Endothelial cell of umbilical vein (primary cell): ENCODE data around the gene RBM27. TPM values are rescaled to one million over a fixed set of nuclear protein-coding genes. Genes with fewer than 3 reads are reported as not detected.

ENCODE experiments used
- BruUV-seq: library from RNA; stranded (reverse); fragments of 400-500 nt; replicated peaks from 2 replicates; lab custom pipeline; 2021; lab: Mats Ljungman, UMichigan
- CTCF ChIA-PET: fragments of 300-600, 350-600 bp; sonication (Branson Sonifier 250); formaldehyde crosslinking; loops from one replicate; lab custom pipeline; 2021; ENCODE audit warnings: antibody characterized with exemption, inconsistent platforms; lab: Charles Lee
- POLR2A ChIA-PET: fragments of 300-600, 350-600 bp; sonication (Branson Sonifier 250); formaldehyde crosslinking; loops from one replicate; lab custom pipeline; 2021; ENCODE audit warnings: antibody characterized with exemption, inconsistent platforms; lab: Charles Lee
- DNase-seq: peaks from one replicate; pipeline ENCODE4 v3.0.0-alpha.2; 2011; ENCODE audit warnings: low read depth, low spot score
- FAIRE-seq: peaks from 2 replicates; lab custom pipeline; 2011; peaks lifted over from hg19 to GRCh38; lab: Jason Lieb, UNC
- H2AFZ ChIP-seq: 2 replicates; pipeline ENCODE4 v1.6.0; 2012; ENCODE audit warnings: low read depth, low read length, control low read depth, inconsistent platforms
- H3K27ac ChIP-seq: 2 replicates; pipeline ENCODE4 v1.5.1; 2011; ENCODE audit warnings: low read depth, mild to moderate bottlenecking, control low read depth, low read length, moderate library complexity; ENCODE audit not compliant: insufficient read depth
- H3K27me3 ChIP-seq, 2 experiments: 2 replicates each; pipeline versions ENCODE4 v1.6.0 to v1.6.1; 2011; ENCODE audit warnings: low read length in 2 of 2, mixed read lengths in 1 of 2; ENCODE audit not compliant: control insufficient read depth in 2 of 2, insufficient read depth in 2 of 2
- H3K36me3 ChIP-seq, 2 experiments: 2 replicates in 1 of 2; 3 replicates in 1 of 2; pipeline ENCODE4 v1.5.1; 2011; ENCODE audit warnings: low read length in 2 of 2, mild to moderate bottlenecking in 1 of 2, moderate library complexity in 1 of 2; ENCODE audit not compliant: control insufficient read depth in 2 of 2, insufficient read depth in 2 of 2; ENCODE audit errors: extremely low read depth in 1 of 2
- H3K4me1 ChIP-seq: 3 replicates; pipeline ENCODE4 v1.5.1; 2011; ENCODE audit warnings: mild to moderate bottlenecking, low read length; ENCODE audit not compliant: control insufficient read depth, insufficient read depth; ENCODE audit errors: extremely low read depth
- H3K4me2 ChIP-seq: 2 replicates; pipeline ENCODE4 v1.6.1; 2011; ENCODE audit warnings: low read length, control low read depth, mixed read lengths; ENCODE audit not compliant: insufficient read depth
- H3K4me3 ChIP-seq, 3 experiments: fragments of 200-600 bp in 1 of 3; sonication (generic), shearing (Covaris generic) in 1 of 3; replicated peaks in 1 of 3; 2 replicates each; pipeline ENCODE4 v1.5.1; 2011 to 2016; ENCODE audit warnings: control low read depth in 3 of 3, low read length in 3 of 3, mild to moderate bottlenecking in 2 of 3, inconsistent platforms in 1 of 3, low read depth in 1 of 3, moderate library complexity in 1 of 3; ENCODE audit not compliant: insufficient read depth in 1 of 3
- H3K79me2 ChIP-seq: 2 replicates; pipeline ENCODE4 v1.6.0; 2012; ENCODE audit warnings: low read length, inconsistent platforms; ENCODE audit not compliant: control insufficient read depth, insufficient read depth
- H3K9ac ChIP-seq: replicated peaks from 2 replicates; pipeline ENCODE3; 2011; ENCODE audit warnings: low read length, control low read depth; ENCODE audit not compliant: insufficient read depth; ENCODE audit errors: extremely low read depth
- H3K9me1 ChIP-seq: replicated peaks from 3 replicates; pipeline ENCODE4 v1.6.0; 2011; ENCODE audit warnings: mild to moderate bottlenecking, low read length; ENCODE audit not compliant: control insufficient read depth, insufficient read depth; ENCODE audit errors: extremely low read depth
- H3K9me3 ChIP-seq: replicated peaks from 2 replicates; pipeline ENCODE4 v1.5.1; 2012; ENCODE audit warnings: low read length, inconsistent platforms; ENCODE audit not compliant: control insufficient read depth, insufficient read depth
- H4K20me1 ChIP-seq: replicated peaks from 2 replicates; pipeline ENCODE3; 2011; ENCODE audit warnings: mild to moderate bottlenecking, low read length; ENCODE audit not compliant: control insufficient read depth, insufficient read depth; ENCODE audit errors: extremely low read depth
- EZH2 ChIP-seq: IDR thresholded peaks from 2 replicates; pipeline ENCODE4 v1.6.1; 2012; ENCODE audit warnings: borderline replicate concordance, low read depth, mild to moderate bottlenecking, moderate library complexity, low read length, inconsistent platforms; ENCODE audit not compliant: severe bottlenecking
- FOS ChIP-seq: IDR thresholded peaks from 2 replicates; pipeline ENCODE4 v1.6.1; 2011; ENCODE audit warnings: mild to moderate bottlenecking, low read length, moderate library complexity, borderline replicate concordance; ENCODE audit not compliant: insufficient read depth
- GATA2 ChIP-seq: IDR thresholded peaks from 2 replicates; pipeline ENCODE4 v1.7.0; 2011; ENCODE audit warnings: low read depth, mild to moderate bottlenecking, moderate library complexity, mixed read lengths, low read length; ENCODE audit not compliant: insufficient read length, insufficient read depth
- JUN ChIP-seq: IDR thresholded peaks from 2 replicates; pipeline ENCODE4 v1.6.1; 2011; ENCODE audit warnings: borderline replicate concordance, low read depth; ENCODE audit not compliant: insufficient read length, insufficient read depth
- MYC ChIP-seq: IDR thresholded peaks from one replicate; pipeline ENCODE4 v1.6.1; 2011; ENCODE audit warnings: mild to moderate bottlenecking, low read depth, low read length
- POLR2A ChIP-seq: IDR thresholded peaks from 2 replicates; pipeline ENCODE4 v1.6.1; 2012; ENCODE audit warnings: low read depth, mild to moderate bottlenecking, control low read depth, low read length
- POLR2AphosphoS5 ChIP-seq: IDR thresholded peaks from 2 replicates; pipeline ENCODE4 v1.6.1; 2012; ENCODE audit warnings: low read depth, mild to moderate bottlenecking, control low read depth, low read length, moderate library complexity; ENCODE audit not compliant: insufficient read depth
- dilution Hi-C: fragments of 300-500 bp; cut with MboI; formaldehyde crosslinking; loops from one replicate; pipeline ENCODE4 v1.15.0; 2019; ENCODE audit warnings: low sequenced_read_pairs; ENCODE audit not compliant: extremely low pct_ligation_motif_present
- intact Hi-C: fragments of 100-400 bp; cut with micrococcal nuclease; formaldehyde crosslinking; loops from one replicate; pipeline ENCODE4 v1.10.0; 2022
- polyA plus RNA-seq, 4 experiments: library from polyadenylated mRNA; depleted of rRNA in 3 of 4; stranded (reverse) in 3 of 4; unstranded in 1 of 4; fragments of >200 nt; gene quantifications; 2 replicates each; pipeline versions ENCODE4 v1.2.1 to v1.2.3, GENCODE V29; 2011 to 2012; ENCODE audit warnings: missing spikeins in 1 of 4
- total RNA-seq: library from RNA; stranded (reverse); gene quantifications from 2 replicates; pipeline ENCODE4 v1.2.3, GENCODE V29; 2021
- TF ChIP-seq, protein P1 (sequence below): IDR thresholded peaks from 2 replicates; pipeline ENCODE4 v1.6.1; 2011; ENCODE audit not compliant: insufficient read depth, insufficient read length
- TF ChIP-seq, protein P2 (sequence below), 2 donors: IDR thresholded peaks; 1 replicate in 1 of 2; 2 replicates in 1 of 2; pipeline ENCODE4 v1.5.1; 2011; ENCODE audit warnings: low read length in 2 of 2, mild to moderate bottlenecking in 2 of 2, moderate library complexity in 2 of 2, control low read depth in 1 of 2, inconsistent platforms in 1 of 2, low read depth in 1 of 2; ENCODE audit not compliant: insufficient read depth in 1 of 2; ENCODE audit errors: extremely low read depth in 1 of 2

The RBM27 gene
- total and polyA plus RNA-seq, 2 donors (not counting 3 experiments of a cell fraction or from before 2014, with no cell fraction given): 6.3 to 17.7 TPM

DNA sequence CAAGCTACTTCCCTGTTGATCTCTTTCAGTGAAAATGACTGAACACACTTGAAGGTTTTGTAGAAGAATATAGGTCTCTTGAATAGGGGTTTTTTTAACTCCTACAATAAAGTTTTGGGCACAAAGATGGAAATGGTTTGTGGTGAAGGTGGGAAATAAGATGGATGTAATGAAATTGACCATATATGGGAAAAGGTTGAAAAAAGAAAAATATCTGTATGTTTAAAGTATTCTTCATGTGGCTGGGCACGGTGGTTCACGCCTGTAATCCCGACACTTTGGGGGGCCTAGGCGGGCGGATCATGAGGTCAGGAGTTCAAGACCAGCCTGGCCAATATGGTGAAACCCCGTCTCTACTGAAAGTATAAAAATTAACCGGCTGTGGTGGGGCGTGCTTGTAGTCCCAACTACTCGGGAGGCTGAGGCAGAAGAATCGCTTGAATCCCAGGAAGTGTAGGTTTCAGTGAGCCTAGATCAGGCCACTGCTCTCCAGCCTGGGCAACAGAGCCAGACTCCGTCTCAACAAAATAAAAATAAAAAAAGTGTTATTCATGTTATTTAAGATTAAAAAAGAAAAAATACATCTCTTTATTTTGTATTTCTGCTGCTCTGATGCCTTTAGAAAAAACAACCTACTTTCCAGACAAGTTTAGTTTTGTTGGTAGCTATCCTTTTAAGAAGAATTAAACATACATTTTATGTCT lies 2.2 kb downstream of the RBM27 start:
- Histone ChIP-seq H3K4me3 (no peak overlapping the region), H3K36me3 (no peaks in the 10 kb centered on the region), H3K9ac (no peak overlapping the region), H3K79me2 (peaks cover 67% of the 10 kb centered on the region), H3K9me1 (no peaks in the 10 kb centered on the region), H3K27me3 (no peaks in the 10 kb centered on the region), H2AFZ (no peak overlapping the region), H3K27ac (no peak overlapping the region), H3K4me2 (peak overlapping the region; percentile 29), H3K4me1 (peaks cover 12% of the 10 kb centered on the region), H3K9me3 (no peaks in the 10 kb centered on the region), H4K20me1 (peaks cover 7% of the 10 kb centered on the region)
- TF ChIP-seq, protein P1, sequence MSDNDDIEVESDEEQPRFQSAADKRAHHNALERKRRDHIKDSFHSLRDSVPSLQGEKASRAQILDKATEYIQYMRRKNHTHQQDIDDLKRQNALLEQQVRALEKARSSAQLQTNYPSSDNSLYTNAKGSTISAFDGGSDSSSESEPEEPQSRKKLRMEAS: no peak
- TF ChIP-seq JUN (no peak), FOS (no peak), MYC (no peak), POLR2A (no peak), EZH2 (no peak), POLR2AphosphoS5 (no peak), GATA2 (no peak)
- TF ChIP-seq, protein P2, sequence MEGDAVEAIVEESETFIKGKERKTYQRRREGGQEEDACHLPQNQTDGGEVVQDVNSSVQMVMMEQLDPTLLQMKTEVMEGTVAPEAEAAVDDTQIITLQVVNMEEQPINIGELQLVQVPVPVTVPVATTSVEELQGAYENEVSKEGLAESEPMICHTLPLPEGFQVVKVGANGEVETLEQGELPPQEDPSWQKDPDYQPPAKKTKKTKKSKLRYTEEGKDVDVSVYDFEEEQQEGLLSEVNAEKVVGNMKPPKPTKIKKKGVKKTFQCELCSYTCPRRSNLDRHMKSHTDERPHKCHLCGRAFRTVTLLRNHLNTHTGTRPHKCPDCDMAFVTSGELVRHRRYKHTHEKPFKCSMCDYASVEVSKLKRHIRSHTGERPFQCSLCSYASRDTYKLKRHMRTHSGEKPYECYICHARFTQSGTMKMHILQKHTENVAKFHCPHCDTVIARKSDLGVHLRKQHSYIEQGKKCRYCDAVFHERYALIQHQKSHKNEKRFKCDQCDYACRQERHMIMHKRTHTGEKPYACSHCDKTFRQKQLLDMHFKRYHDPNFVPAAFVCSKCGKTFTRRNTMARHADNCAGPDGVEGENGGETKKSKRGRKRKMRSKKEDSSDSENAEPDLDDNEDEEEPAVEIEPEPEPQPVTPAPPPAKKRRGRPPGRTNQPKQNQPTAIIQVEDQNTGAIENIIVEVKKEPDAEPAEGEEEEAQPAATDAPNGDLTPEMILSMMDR (IDR thresholded peaks at IDR 0.05; ENCODE audit: extremely low read depth in 1 of 2, insufficient read depth in 1 of 2, low read depth in 1 of 2, low read length in 2 of 2): no peak
- ChIA-PET CTCF (interaction anchor here (0.7 kb wide), 1 partner anchor 41 kb away, joined by 3 read pairs; no protein-coding TSS in a partner anchor), POLR2A (no interaction called here)
- DNase-seq (no peak), FAIRE-seq (no peak)
- intact Hi-C loops (no loop called here), dilution Hi-C loops (no loop called here)
- BruUV-seq: no TSS peak
